ENCODE data around the gene MACROD1. TPM values are rescaled to one million over a fixed set of nuclear protein-coding genes. Genes with fewer than 3 reads are reported as not detected.
"Not testable (repeated sequence)": the region's sequence is repeated elsewhere in the genome, so short reads cannot be mapped to it uniquely, and the experiment has no call there.

MACROD1 gene
- total and polyA plus RNA-seq, 10 donors = 5.1 to 20.3 (median 7.8) TPM

GRCh38 chr11:63970902-63971301, 195.0 kb downstream of the MACROD1 start:
- peaks cover 0 to 2% (median 0%) of the 10 kb centered on the region in 6 donors for H3K36me3 ChIP-seq
- TF ChIP-seq POLR2A (IDR thresholded peaks at IDR 0.05) (no peak), POLR2AphosphoS5 (IDR thresholded peaks at IDR 0.05) (no peak), CTCF (IDR thresholded peaks at IDR 0.05 in 8 of 11, conservative IDR thresholded peaks at IDR 0.05 in 3 of 11) (no peak)
- H3K4me3 ChIP-seq = no peak overlapping the region
- WGBS, 5 donors = 59 to 72% (median 64%) methylated on average over 5 of the region's 5 CpGs
- H3K27ac ChIP-seq = no peak overlapping the region
- no peaks in the 10 kb centered on the region for H3K9me3 ChIP-seq
- peaks cover 0 to 13% (median 0%) of the 10 kb centered on the region in 7 donors for H3K27me3 ChIP-seq (replicated peaks in 1 of 7)
- peaks cover 8 to 19% (median 15%) of the 10 kb centered on the region in 6 donors for H3K4me1 ChIP-seq
- intact Hi-C loops (cut with DNase I; ENCODE audit: low total_unique reads) = no loop called here
- DNase-seq = no peak

- intact Hi-C loops (cut with DNase I; ENCODE audit: low total_unique reads) = no loop called here
- Histone ChIP-seq H3K4me1 (peaks cover 0 to 8% (median 4%) of the 10 kb centered on the region in 6 donors), H3K4me3 (no peak overlapping the region), H3K27ac (no peak overlapping the region), H3K27me3 (replicated peaks in 1 of 7) (peaks cover 0 to 13% (median 0%) of the 10 kb centered on the region in 7 donors), H3K9me3 (no peaks in the 10 kb centered on the region), H3K36me3 (no peaks in the 10 kb centered on the region)
- TF ChIP-seq POLR2AphosphoS5 (IDR thresholded peaks at IDR 0.05) = no peak
- TF ChIP-seq CTCF (IDR thresholded peaks at IDR 0.05 in 8 of 11, conservative IDR thresholded peaks at IDR 0.05 in 3 of 11) = no peak
- 85 to 100% (median 93%) methylated on average over 2 of the region's 2 CpGs for WGBS, 5 donors
- DNase-seq = no peak
These were observed 196.5 kb downstream of the MACROD1 start for GRCh38 chr11:63969461-63969860.

DNA sequence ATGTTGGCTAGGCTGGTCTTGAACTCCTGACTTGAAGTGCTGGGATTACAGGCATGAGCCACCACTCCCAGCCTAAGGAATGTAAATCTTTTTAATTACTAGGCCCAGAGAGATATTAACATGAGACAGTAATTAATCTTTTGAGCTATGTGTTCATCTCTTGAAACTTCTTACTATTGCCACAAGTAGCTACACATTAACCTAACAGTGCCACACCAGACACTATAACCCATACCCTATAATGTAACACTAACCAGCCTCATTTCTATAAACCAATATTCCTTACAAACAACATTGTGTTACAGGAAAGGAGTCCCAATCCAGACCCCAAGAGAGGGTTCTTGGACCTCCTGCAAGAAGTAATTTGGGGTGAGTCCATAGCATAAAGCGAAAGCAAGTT, 199.5 kb downstream of the MACROD1 start:
- Histone ChIP-seq H3K4me3 (no peak overlapping the region), H3K27ac (no peak overlapping the region), H3K27me3 (replicated peaks in 1 of 7) (peaks cover 0 to 12% (median 0%) of the 10 kb centered on the region in 7 donors), H3K4me1 (peaks cover 0 to 9% (median 8%) of the 10 kb centered on the region in 6 donors), H3K9me3 (no peaks in the 10 kb centered on the region), H3K36me3 (no peaks in the 10 kb centered on the region)
- no peak for DNase-seq
- intact Hi-C loops (cut with DNase I; ENCODE audit: low total_unique reads) = no loop called here
- TF ChIP-seq CTCF (IDR thresholded peaks at IDR 0.05 in 8 of 11, conservative IDR thresholded peaks at IDR 0.05 in 3 of 11) = no peak
- 92 to 100% (median 100%) methylated on average over 1 of the region's 1 CpG for WGBS, 5 donors

DNA sequence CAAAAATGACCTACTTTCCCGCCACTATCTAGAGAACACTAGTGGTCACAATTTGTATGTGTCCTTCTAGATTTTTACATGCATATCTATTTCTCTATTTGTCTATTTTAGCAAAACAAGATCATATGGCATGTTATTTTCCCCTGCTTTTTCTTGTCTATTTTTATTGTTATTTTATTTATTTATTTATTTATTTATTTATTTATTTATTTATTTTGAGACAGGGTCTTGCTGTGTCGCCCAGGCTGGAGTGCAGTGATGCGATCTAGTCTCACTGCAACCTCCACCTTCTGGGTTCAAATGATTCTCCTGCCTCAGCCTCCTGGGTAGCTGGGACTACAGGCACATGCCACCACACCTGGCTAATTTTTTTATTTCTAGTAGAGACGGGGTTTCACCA, 202.0 kb downstream of the MACROD1 start:
- H3K4me3 ChIP-seq; H3K27ac ChIP-seq; H3K36me3 ChIP-seq; DNase-seq; H3K9me3 ChIP-seq; H3K27me3 ChIP-seq (replicated peaks in 1 of 7); intact Hi-C loops (cut with DNase I; ENCODE audit: low total_unique reads): not testable (repeated sequence)
- 89 to 99% (median 92%) methylated on average over 4 of the region's 4 CpGs for WGBS, 5 donors
- peaks cover 0 to 17% (median 13%) of the 10 kb centered on the region in 6 donors for H3K4me1 ChIP-seq

Measured in spleen (tissue), 11 donors.